Superior temporal gyrus (tissue), 1 donor: ENCODE data around the gene CCL17.
A peak's percentile ranks its signal among the peaks of the same experiment; 100 is the strongest.
"Not testable (repeated sequence)": the region's sequence is repeated elsewhere in the genome, so short reads cannot be mapped to it uniquely, and the experiment has no call there.

ENCODE experiments used
- DNase-seq: peaks from one replicate; pipeline ENCODE4 v3.0.0-alpha.2; 2016; ENCODE audit errors: extremely low spot score

Gene CCL17

DNA sequence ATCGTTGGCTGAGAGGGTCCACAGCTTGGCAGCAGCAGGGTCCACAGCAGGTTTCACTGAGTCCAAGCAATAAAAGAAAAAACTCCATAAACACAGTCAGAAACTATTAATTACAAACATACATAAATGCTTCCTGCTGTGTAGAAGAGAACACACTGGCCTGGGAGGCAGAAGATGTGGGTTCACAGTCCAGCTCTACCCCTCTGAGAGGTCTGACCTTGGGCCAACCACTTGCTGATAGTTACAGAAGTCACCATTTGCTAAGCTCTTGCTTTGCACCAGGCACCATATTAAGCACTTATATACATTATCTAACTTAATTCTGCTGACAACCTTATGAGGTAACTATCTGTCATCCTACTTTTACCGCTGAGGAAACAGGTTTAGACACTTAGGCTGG, 27.9 kb downstream of the CCL17 start:
- no peak for DNase-seq

DNA sequence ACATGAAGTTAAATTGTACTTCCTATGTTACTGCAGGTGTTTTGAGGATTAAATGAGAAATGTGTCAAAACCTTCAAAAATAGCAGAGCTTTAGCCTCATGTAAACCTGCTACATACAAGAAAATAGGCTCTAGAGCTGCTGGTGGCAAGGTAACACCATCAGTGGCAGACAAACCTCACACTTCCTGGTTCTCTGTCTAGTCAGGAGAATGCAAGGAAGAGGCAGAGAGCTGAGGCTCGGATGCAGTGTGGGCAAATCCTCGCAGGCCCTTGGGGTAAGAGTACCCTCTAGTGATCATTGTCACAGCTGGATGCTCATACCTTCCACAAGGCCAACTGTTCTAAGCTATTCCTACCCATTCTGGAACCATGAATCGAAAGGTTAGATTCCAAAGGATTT, 28.4 kb downstream of the CCL17 start:
- DNase-seq, result no peak

DNA sequence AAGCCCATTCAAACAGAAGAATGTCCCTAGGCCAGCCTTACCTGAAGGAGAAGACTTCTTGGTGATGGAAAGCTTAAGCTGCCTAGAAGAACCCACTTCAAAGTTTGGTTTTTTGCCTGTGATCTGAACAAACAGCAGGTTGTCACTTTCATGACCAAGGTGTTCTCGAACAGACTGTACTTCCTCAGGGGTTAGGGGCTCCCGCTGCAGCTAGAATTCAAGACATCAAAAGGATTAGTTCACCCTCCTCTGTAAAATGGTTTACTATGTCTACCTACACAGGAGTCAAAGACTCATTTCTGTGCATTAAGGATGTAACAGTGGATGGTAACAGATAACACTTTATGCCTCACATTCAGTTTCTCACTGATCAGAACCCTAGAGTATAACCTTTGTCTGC, 29.4 kb downstream of the CCL17 start:
- no peak for DNase-seq

DNA sequence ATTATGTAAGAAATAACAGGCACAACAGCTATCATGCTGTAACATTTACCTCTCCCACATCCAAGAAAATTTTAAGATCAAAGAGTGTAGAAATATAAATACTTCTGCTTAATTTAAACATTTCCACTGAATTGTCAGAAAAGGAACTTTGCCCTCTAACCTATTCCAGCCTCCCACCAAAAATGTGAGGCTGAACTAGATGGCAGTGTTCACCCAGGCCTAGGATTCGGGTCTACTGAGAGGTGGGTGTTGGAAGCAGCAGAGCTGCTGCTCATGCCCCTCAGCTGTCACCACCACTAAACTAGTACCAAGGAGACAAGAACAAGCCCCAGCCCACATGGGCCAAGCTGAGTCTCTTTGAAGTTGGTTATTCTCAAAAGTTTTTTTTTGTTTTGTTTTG, 31.3 kb downstream of the CCL17 start:
- no peak for DNase-seq

DNA sequence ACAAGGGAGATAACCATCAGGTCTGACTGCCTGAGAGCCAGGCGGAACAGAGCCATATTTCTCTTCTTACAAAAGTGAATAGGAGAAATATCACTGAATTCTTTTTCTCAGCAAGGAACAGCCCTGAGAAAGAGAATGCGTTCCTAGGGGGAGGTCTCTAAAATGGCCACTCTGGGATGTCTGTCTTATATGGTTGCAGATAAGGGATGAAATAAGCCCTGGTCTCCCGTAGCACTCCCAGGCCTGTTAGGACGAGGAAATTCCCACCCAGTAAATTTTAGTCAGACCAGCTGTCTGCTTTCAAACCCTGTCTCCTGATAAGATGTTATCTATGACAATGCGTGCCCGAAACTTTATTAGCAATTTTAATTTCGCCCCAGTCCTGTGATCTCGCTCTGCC, 35.4 kb downstream of the CCL17 start:
- DNase-seq, result not testable (repeated sequence)

DNA sequence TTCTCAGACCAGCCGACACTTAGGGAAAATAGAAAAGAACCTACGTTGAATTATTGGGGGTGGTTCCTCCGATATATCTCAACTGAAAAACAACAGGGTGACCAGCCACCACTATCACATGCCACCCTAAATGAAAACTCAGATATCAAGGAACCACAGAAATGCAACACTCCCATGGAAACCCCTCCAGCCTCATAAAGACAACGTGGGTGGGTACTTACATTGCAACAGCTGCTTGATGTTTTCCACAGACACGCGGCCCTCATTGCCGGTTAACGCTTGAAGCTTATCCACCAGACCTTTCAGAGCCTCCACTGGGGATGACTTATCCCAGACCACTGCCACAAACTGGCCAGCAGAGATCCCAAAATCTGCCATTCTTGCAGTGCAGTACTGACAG, 36.0 kb downstream of the CCL17 start:
- not testable (repeated sequence) for DNase-seq

DNA sequence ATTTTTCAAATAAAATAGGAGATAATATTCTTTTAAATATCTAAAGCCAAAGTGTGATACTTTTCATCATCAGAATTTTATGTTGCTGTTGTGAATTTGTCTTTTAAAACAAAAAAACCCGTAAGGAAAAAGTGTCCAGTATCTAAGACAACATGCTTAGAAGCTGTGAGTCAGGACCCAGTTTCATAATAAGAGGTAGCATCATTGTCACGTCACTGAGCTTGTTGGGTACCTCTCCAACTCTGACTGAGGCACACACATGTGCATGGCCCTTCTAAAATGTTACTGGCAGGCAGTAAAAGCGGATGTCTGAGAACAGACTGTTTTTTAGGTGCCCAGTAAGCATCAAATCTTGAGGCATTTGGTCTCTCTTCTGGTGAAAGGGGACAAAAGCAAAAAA, 40.1 kb downstream of the CCL17 start:
- DNase-seq, result no peak

DNA sequence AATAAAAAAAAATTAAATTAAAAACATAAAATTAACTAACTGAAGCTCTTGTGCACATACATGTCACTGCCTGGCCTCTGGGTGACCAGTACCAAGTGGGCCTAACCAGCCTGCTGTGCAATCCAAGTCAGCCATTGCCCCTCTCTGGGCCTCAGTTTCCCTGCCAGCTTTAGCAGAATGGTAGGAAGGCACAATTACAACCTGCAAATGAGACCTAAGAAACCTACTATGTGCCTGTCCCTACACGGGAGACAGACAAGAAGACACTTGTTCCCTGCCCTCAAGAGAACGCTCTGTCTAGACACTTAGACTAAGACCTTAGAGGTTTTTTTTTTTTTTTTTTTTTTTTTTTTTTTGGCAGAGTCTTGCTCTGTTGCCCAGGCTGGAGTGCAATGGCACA, 40.9 kb downstream of the CCL17 start:
- DNase-seq, result no peak

DNA sequence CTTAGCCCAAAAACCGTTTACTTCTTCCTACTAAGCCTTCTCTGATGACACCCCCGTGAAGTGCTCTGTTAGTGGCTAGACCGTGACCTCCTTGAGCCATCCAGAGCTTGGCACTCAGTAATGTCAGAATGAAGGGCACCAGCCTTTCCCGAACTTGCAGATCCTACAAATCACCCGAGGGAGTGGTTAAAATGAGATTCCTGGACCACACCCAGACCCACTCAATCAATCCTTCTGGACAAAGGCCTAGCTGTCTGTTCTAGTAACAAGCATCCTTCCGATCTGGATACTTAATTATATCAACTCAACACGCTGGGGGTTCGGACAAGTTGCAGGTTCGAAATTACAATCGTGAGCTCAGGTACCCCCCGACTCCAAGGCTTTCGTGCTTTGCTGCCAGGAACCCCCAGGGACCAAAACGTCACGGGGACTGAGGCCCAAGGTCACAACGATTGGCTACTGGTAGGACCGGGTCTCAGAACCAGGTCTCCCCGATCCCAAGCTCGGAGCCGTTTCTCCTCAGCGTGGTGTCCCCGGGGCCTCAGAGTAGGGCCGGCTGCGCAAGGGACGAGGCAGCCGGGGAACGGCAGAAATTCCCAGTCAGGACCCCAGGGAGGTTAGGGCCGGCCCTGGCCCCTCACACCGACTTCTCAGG, 42.1 kb downstream of the CCL17 start:
- no peak for DNase-seq

DNA sequence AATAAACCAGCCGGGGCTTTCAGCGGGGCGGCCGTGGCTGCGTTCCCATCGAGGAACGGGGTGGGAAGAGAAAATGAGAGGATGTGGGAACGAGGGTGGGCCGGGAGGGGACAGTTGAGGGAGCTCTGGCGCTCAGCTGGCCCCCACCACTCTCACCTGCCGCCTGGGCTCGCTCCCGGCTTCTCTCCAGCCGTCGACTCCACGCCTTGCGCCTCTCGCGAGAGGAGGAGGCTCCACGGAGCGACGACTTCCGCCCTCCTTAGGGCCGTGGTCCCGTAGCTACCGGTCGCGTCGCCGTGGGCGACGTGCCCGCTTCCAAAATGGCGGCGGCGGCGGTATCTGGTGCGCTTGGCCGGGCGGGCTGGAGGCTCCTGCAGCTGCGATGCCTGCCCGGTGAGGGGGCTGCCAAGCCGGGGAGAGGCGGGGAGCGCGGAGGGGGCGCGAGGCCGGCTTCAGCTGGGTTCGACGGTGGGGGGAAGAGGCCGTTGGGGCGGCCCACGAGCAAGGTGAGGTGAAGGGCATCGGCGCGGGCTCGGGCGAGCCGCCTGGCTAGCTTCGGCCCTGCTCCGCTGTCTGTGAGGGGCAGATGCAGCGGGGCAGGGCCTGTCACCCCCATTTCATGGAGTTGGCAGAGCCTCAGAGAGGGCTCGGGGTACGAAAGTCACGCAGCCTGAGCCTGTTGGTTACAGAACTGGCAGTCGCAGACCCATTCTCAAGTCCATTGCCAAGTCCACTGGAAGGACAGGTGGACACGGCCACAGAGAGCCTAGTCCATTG, 42.8 kb downstream of the CCL17 start, which contains the start of the genes CIAPIN1 and COQ9:
CIAPIN1 (minus strand) TSS at position 200 of the 777 bp plus-strand sequence. CDS start 6,457 bp downstream, outside the sequence.
COQ9 (plus strand) TSS at position 294 of the 777 bp plus-strand sequence; CDS start at position 321, 27 bp downstream.
- DNase-seq, result peak; percentile 88

DNA sequence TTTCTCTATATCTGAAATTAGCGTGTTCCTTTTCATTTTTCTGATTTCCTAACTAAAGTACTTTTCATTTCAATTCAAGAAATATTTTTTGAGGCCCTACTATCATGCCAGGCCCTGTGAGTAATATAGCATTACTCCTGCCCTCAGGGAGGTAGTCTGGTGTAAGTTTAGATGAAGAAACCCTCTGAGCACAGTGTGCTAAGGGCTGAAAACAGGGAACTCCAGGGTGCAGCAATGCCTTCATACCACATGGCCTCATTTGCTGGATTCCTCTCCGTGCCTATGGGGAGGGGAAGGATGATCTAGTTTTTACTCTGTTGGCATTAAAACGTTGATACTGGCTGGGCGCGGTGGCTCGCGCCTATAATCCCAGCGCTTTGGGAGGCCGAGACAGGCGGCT, 47.5 kb downstream of the CCL17 start:
- no peak for DNase-seq

DNA sequence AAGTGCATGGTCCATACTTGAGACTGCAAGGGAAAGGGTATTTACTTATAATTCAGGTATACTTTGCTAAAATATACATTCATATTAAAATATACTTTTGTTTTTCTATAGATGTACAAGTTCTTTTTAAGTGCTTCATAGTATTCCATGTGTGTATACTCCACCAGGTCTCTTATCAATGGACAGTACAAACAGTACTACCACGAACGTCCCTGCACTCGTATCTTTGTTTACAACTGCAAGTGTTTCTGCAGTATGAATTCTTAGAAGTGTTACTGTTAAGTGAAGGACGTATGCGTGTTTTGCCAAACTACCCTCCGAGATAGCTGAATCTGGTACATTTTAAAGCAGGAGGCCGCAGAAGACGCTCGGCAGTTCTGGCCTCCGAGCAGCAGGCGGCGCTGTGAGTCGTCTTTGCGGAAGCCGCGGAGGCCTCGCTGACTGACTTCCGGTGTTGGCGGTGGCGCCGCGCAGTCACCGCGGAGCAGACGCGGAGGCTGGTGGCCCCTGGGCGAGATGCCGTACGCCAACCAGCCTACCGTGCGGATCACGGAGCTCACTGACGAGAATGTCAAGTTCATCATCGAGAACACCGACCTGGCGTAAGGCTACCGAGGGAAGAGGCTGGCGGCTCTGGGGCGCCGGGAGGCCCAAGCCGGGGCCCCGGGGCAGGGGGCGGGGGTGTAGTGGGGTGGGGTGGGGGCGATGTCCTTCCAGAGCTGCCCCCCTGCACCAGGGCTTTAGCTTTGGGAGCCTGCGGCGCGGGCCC, 57.8 kb downstream of the CCL17 start, which contains the start of gene POLR2C:
POLR2C (plus strand) TSS at position 471 of the 769 bp plus-strand sequence; CDS start at position 517, 46 bp downstream.
- peak; percentile 87 for DNase-seq

DNA sequence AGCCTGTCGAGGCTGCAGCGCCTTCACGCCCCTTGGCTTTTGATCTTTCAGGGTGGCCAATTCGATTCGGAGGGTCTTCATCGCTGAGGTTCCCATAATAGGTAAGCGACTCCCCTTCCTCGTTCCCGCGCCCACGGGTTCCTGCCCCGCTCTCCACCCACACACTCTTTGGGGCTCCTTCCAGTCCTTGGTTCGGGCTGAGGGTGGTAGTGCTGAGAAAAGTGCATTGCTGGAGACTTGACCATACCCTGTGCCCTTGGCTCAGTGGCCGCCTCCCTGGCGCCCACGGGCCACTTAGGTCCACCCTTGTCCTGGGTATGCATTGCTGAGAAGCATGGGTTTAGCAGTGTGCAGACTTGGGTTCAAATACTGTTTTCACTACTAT, 58.4 kb downstream of the CCL17 start:
- DNase-seq, result no peak

DNA sequence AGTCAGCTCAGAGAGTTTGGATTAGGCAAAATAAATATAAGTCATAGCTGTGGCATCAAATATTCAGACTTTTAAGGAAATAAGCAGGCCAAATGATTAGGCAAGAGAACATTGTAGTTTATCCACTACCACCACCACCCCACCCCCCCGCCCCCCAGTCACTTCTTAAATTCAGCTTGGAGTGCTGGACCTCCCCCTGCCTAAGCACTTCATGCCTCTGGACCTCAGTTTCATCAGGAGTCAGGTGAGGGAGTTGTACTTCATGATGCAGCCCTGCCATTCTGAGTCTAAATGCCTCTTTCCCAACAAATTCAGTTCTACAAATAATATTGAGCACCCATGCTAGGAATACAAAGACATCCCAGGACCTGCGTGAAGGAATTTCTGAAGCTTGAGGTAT, 60.0 kb downstream of the CCL17 start:
- no peak for DNase-seq
